AG04450 (cell line): ENCODE results near the gene PITPNB. TPM values are rescaled to one million over a fixed set of nuclear protein-coding genes. Genes with fewer than 3 reads are reported as not detected.

Source experiments
- CTCF ChIA-PET: fragments of 300-600, 350-600 bp; formaldehyde crosslinking; extraction: SDS; loops from one replicate; lab custom pipeline; 2022; ENCODE audit warnings: antibody characterized with exemption, inconsistent platforms; lab: Charles Lee
- POLR2A ChIA-PET: fragments of 350-600 bp; formaldehyde crosslinking; extraction: SDS; loops from one replicate; lab custom pipeline; 2021; ENCODE audit warnings: antibody characterized with exemption, inconsistent platforms; lab: Yijun Ruan, JAX
- DNase-seq: peaks from one replicate; pipeline ENCODE4 v3.0.0-alpha.2; 2011; ENCODE audit warnings: low read depth, low spot score
- H3K27ac ChIP-seq: one replicate; pipeline ENCODE4 v1.5.1; 2012; ENCODE audit warnings: low read depth, low read length, control low read depth
- H3K27me3 ChIP-seq: one replicate; pipeline ENCODE4 v1.6.0; 2012; ENCODE audit warnings: low read length; ENCODE audit not compliant: control insufficient read depth, insufficient read depth
- H3K4me3 ChIP-seq: 2 replicates; pipeline ENCODE4 v1.5.1; 2011; ENCODE audit warnings: mild to moderate bottlenecking, low read depth, low read length, control low read depth
- H3K9me3 ChIP-seq: 2 replicates; pipeline ENCODE4 v1.5.1; 2012; ENCODE audit warnings: low read length; ENCODE audit not compliant: control insufficient read depth, insufficient read depth
- polyA plus RNA-seq: library from polyadenylated mRNA; depleted of rRNA; stranded (reverse); fragments of >200 nt; gene quantifications from 2 replicates; pipeline ENCODE4 v1.2.3, GENCODE V29; 2011; rRNA removed
- small RNA-seq: library from RNA; depleted of rRNA; stranded (forward); fragments of <200 nt; gene quantifications from one replicate; pipeline ENCODE3, GENCODE V24; 2012; ENCODE audit warnings: low read depth; ENCODE audit not compliant: insufficient read length
- TF ChIP-seq, protein P1 (sequence below): IDR thresholded peaks from 2 replicates; pipeline ENCODE4 v1.5.1; 2011; ENCODE audit warnings: low read depth, low read length, control low read depth, inconsistent platforms

Gene PITPNB
- polyA plus RNA-seq, 1 experiment: 119 TPM

DNA sequence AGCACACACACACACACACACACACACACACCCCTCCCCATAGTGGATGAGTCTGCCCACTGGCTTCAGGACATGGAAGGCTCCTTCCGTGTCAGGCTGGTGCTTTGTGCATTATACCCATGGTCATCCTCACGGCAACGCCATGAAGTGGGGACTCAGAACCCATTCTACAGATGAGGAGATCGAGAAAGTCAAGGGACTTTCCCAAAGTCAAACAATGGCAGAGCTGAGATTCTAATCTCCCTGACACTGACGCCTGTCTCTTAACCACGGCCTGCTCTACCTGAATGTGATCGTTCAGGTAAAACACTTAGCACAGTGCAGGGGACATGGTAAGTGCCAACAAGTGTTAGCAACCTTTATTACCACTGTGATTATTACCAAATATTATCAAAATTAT is 113.2 kb downstream of the PITPNB start:
- ChIA-PET CTCF (interaction anchor here (0.9 kb wide), 1 partner anchor 75 kb away, joined by 4 read pairs; no protein-coding TSS in a partner anchor), POLR2A (no interaction called here)
- no peak overlapping the region for H3K4me3 ChIP-seq
- no peak overlapping the region for H3K27ac ChIP-seq
- TF ChIP-seq, protein P1, sequence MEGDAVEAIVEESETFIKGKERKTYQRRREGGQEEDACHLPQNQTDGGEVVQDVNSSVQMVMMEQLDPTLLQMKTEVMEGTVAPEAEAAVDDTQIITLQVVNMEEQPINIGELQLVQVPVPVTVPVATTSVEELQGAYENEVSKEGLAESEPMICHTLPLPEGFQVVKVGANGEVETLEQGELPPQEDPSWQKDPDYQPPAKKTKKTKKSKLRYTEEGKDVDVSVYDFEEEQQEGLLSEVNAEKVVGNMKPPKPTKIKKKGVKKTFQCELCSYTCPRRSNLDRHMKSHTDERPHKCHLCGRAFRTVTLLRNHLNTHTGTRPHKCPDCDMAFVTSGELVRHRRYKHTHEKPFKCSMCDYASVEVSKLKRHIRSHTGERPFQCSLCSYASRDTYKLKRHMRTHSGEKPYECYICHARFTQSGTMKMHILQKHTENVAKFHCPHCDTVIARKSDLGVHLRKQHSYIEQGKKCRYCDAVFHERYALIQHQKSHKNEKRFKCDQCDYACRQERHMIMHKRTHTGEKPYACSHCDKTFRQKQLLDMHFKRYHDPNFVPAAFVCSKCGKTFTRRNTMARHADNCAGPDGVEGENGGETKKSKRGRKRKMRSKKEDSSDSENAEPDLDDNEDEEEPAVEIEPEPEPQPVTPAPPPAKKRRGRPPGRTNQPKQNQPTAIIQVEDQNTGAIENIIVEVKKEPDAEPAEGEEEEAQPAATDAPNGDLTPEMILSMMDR: no peak
- no peaks in the 10 kb centered on the region for H3K27me3 ChIP-seq
- no peak for DNase-seq
- no peaks in the 10 kb centered on the region for H3K9me3 ChIP-seq

DNA sequence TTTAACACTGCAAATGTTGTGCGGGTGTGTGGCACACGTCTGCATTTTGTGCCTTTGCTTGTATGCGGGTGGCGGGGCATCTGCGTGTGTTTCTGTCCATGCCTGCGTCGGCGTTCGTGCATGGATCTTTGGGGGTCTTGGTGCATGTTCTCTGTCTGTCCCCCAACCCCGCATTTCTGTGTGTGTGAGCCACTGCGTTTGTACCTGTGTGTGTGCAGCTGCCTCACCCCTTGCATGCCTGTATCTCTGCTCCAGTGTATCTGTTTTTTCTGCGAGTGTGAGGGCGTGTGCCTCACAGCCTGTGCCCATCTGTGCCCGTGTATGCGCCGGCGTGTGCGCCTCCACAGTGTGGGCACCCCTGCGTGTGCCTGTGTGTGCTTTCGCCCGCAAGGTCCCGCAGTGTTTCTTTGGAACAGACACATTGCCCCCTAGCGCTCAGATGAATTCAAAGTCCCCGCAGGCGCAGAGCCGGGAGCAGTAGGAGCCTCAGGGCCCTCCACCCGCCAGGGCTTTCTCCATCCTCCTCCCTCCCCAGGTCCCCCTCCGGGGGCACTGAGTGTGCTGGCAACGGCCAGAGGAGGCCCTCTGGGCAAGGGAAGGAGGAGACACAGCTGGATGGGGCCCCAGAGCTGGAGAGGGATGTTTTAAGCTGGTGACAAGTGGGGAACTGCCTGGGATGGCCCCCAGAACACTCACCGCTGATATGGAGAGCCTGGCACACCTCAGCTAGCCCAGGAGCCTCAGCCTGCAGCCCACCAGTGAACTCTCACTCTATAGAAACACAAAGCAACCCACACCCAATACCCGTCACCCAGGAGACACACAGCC is 114.4 kb downstream of the PITPNB start:
- peak; percentile 16 for DNase-seq
- TF ChIP-seq, protein P1: peak; percentile 76
- H3K9me3 ChIP-seq: peaks cover 7% of the 10 kb centered on the region; the same call in 1 of the 2 replicates
- peaks cover 10% of the 10 kb centered on the region for H3K27me3 ChIP-seq
- H3K27ac ChIP-seq: no peak overlapping the region
- ChIA-PET CTCF (interaction anchor here (0.6 to 1.8 kb wide), 5 partner anchors 8 to 400 kb away, joined by 3 to 11 read pairs (median 4); no protein-coding TSS in a partner anchor), POLR2A (no interaction called here)
- no peak overlapping the region for H3K4me3 ChIP-seq

DNA sequence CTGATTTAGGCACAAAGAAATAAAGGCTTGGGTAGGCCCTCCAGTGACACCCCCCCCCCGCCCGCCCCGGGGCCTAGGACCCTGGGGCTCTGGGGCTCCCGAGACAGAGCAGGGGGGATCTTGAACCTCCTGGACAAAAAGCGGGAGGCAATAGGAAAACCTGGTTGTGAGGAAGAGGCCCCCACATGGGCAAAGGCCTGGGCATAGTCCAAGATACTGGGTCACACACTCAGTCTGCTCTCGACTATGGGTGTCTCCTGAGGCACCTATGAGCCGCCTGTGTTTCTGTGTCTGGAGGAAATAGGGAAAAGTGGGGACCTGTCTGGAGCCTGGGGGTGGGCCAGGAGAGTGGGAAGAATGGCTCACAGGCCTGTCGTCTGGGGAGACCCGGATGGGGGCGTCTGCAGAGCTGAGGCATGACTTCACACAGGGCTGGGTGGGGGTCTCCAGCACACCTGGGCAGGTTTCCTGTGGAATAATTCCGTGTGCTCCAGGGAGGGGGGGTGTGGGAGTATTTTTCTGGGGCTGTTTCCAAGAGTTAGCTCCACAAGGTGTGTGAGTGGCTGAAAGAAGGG is 115.1 kb downstream of the PITPNB start:
- Histone ChIP-seq H3K4me3 (no peak overlapping the region), H3K9me3 (peaks cover 13% of the 10 kb centered on the region; the same call in 1 of the 2 replicates), H3K27me3 (peaks cover 17% of the 10 kb centered on the region), H3K27ac (no peak overlapping the region)
- ChIA-PET CTCF (interaction anchor here (0.7 to 1.8 kb wide), 3 partner anchors 58 to 399 kb away, joined by 3 to 11 read pairs (median 4); no protein-coding TSS in a partner anchor), POLR2A (no interaction called here)
- no peak for DNase-seq
- TF ChIP-seq, protein P1: no peak

DNA sequence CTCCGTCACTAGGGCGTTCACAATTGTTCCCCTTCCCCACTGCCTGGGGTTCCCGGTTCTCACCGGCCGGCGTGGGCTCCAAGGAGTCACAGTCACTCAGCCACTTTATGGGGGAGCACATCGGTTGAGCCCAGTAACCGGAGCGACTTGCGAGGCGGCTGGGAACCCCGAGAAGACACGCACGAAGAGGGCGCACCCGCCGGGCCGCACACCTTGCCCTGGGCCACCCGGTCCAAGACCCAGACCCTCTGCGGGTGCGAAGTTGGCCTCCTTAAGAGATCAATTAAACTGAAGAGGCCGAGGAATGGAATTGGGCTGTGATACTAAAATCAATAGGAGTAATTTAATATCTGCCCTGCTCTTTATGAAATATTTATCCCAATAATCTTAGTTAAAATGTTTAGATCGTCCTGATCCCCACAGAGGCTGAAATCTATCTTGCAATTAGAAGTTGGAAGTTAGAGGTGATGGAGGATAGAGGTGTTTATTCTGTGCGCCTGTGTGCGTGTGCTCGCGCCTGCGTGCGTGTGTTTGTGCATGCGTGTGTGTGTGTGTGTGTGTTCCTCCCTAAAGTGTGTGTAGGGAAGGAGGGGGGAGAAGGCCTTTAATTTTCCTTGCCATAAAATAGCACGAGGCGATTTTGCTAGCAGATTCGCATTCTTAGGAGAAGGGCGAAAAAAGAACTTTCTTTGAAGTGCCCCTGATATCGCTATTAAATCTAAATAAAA is 116.5 kb downstream of the PITPNB start:
- TF ChIP-seq, protein P1: no peak
- H3K27ac ChIP-seq: no peak overlapping the region
- peaks cover 22% of the 10 kb centered on the region for H3K27me3 ChIP-seq
- ChIA-PET CTCF (no interaction called here), POLR2A (no interaction called here)
- DNase-seq: no peak
- peaks cover 22% of the 10 kb centered on the region for H3K9me3 ChIP-seq
- peak overlapping the region; percentile 81 for H3K4me3 ChIP-seq

Small RNA genes within 50 kb of the gene (small RNA-seq; reads per million reads assigned to genes)
- 1.9 reads per million for gene MIR3199-1
- not detected for gene RF02198

Other genes starting within 250 kb of the PITPNB start
- 2.7 and 4.4 TPM in 2 replicates for gene MN1, start 117.5 kb downstream of the PITPNB start, polyA plus RNA-seq